ENCODE results near the gene WNT9B. TPM values are rescaled to one million over a fixed set of nuclear protein-coding genes. Genes with fewer than 3 reads are reported as not detected.

WNT9B gene
- total RNA-seq, 1 experiment from 2014 or later, result 0.70 TPM

- H3K27me3 ChIP-seq (ENCODE audit: insufficient read depth, low read length), result peaks cover 20% of the 10 kb centered on the region; the same call in 1 of the 2 replicates
These were observed 2.8 kb upstream of the WNT9B start for GRCh38 chr17:46848534-46848933.

More at GRCh38 chr17:46848534-46848933, 2.8 kb upstream of the WNT9B start:
- Histone ChIP-seq H3K18ac (ENCODE audit: insufficient read length, low read depth, low read length) (no peak overlapping the region), H3K79me2 (ENCODE audit: insufficient read depth, low read length) (no peaks in the 10 kb centered on the region), H4K91ac (ENCODE audit: insufficient read length, low read depth, low read length) (no peak overlapping the region), H4K5ac (ENCODE audit: insufficient read length, low read depth, low read length) (no peak overlapping the region), H2BK120ac (ENCODE audit: low read depth, low read length, poor library complexity, severe bottlenecking) (no peak overlapping the region), H3K9me3 (ENCODE audit: control insufficient read depth, low read depth, low read length) (no peaks in the 10 kb centered on the region), H2AK5ac (ENCODE audit: insufficient read length, low read length) (no peak overlapping the region), H3K56ac (ENCODE audit: insufficient read length, low read depth, low read length) (no peak overlapping the region), H3T11ph (ENCODE audit: low read length) (no peak overlapping the region), H3K4me1 (ENCODE audit: insufficient read depth, low read length) (no peaks in the 10 kb centered on the region; the same call in 1 of the 2 replicates), H4K8ac (replicated peaks; ENCODE audit: insufficient read length, low read depth, low read length) (no peak overlapping the region), H3K4me2 (ENCODE audit: insufficient read depth, insufficient read length, low read length) (no peak overlapping the region), H3K79me1 (ENCODE audit: insufficient read depth, low read depth, low read length, poor library complexity, severe bottlenecking) (no peaks in the 10 kb centered on the region), H3K23ac (ENCODE audit: insufficient read length, low read depth, low read length) (no peak overlapping the region), H2BK20ac (ENCODE audit: low read depth, low read length, poor library complexity, severe bottlenecking) (no peak overlapping the region), H3K4ac (ENCODE audit: low read depth, low read length) (no peak overlapping the region), H3K9ac (ENCODE audit: extremely low read depth, insufficient read length, low read length) (no peak overlapping the region), H2BK15ac (ENCODE audit: low read depth, low read length) (no peak overlapping the region), H3K23me2 (ENCODE audit: insufficient read length, low read depth, low read length, poor library complexity, severe bottlenecking) (peaks cover 11% of the 10 kb centered on the region), H3K14ac (ENCODE audit: insufficient read depth, low read length) (no peak overlapping the region), H3K27ac (ENCODE audit: insufficient read length, low read depth, low read length) (no peak overlapping the region), H2BK12ac (ENCODE audit: insufficient read length, low read depth, low read length) (no peak overlapping the region), H2BK5ac (ENCODE audit: insufficient read length, low read length) (no peak overlapping the region), H4K20me1 (ENCODE audit: control insufficient read depth, insufficient read depth, insufficient read length) (no peaks in the 10 kb centered on the region), H2AFZ (ENCODE audit: low read length) (no peak overlapping the region)
- peak; percentile 25 for DNase-seq
- Mint-ChIP-seq H3K27me3 (ENCODE audit: low read depth) (peaks cover 73% of the 10 kb centered on the region), H3K36me3 (ENCODE audit: insufficient read depth in 1 of 3, low read depth in 3 of 3) (peaks cover 0 to under 1% (median 0%) of the 10 kb centered on the region in 3 experiments; a peak in 1 of 7 replicates), H3K4me3 (no peak overlapping the region), H3K9me3 (peaks cover 2 to 3% of the 10 kb centered on the region in 2 experiments; a peak in 4 of 5 replicates), H3K4me1 (peaks cover 11 to 14% of the 10 kb centered on the region in 2 experiments), H3K27ac (no peak overlapping the region)
- WGBS (ENCODE audit: extremely low coverage, insufficient read length, low lambda C conversion rate), result no CpG with 5 or more reads among the region's 6 CpGs
- no peak for TF ChIP-seq CTCF (conservative IDR thresholded peaks at IDR 0.05)
